HEK293 (cell line): ENCODE results near the gene RIN1.

ENCODE experiments used
- CTCF ChIA-PET: fragments of 350-600 bp; formaldehyde crosslinking; extraction: SDS; loops from one replicate; lab custom pipeline; 2021; ENCODE audit warnings: antibody characterized with exemption; lab: Yijun Ruan, JAX
- POLR2A ChIA-PET: fragments of 300-600 bp; formaldehyde crosslinking; extraction: SDS; loops from one replicate; lab custom pipeline; 2020; ENCODE audit warnings: antibody characterized with exemption, inconsistent platforms; lab: Yijun Ruan, JAX
- H3K27ac ChIP-seq: fragments of 200-500 bp; sonication (Bioruptor generic); 2 replicates; pipeline ENCODE4 v1.5.1; 2014; ENCODE audit warnings: low read depth, low read length, control low read depth, inconsistent platforms; ENCODE audit errors: extremely low read depth
- H3K36me3 ChIP-seq, 2 experiments: fragments of 200-500 bp in 1 of 2; sonication (Bioruptor generic) in 1 of 2; 1 replicate in 1 of 2; 2 replicates in 1 of 2; pipeline ENCODE4 v1.5.1; 2014 to 2017; ENCODE audit warnings: inconsistent platforms in 2 of 2, low read length in 2 of 2; ENCODE audit not compliant: control insufficient read depth in 2 of 2, insufficient read depth in 1 of 2
- H3K4me1 ChIP-seq: fragments of 200-500 bp; sonication (Bioruptor generic); 2 replicates; pipeline ENCODE4 v1.5.1; 2014; ENCODE audit warnings: mild to moderate bottlenecking, low read length, inconsistent platforms; ENCODE audit not compliant: control insufficient read depth, insufficient read depth
- H3K4me3 ChIP-seq: 2 replicates; pipeline ENCODE4 v1.5.1; 2011; ENCODE audit warnings: low read depth, mild to moderate bottlenecking, control low read depth, low read length, moderate library complexity
- H3K9me3 ChIP-seq: fragments of 200-500 bp; sonication (Bioruptor generic); 2 replicates; pipeline ENCODE4 v1.5.1; 2014; ENCODE audit warnings: low read depth, low read length, inconsistent platforms; ENCODE audit not compliant: control insufficient read depth, insufficient read depth
- HOXA7 ChIP-seq: sonication (generic); formaldehyde crosslinking; IDR thresholded peaks from 2 replicates; pipeline ENCODE4 v1.8.1; 2022; ENCODE audit warnings: missing genetic modification reagents, borderline replicate concordance
- PBX3 ChIP-seq: sonication (generic); formaldehyde crosslinking; IDR thresholded peaks from 2 replicates; pipeline ENCODE4 v1.8.1; 2022; ENCODE audit warnings: mild to moderate bottlenecking, moderate library complexity, missing genetic modification reagents
- PRDM6 ChIP-seq: fragments of 450-650 bp; formaldehyde crosslinking; IDR thresholded peaks from 2 replicates; pipeline ENCODE4 v1.5.1; 2017; ENCODE audit warnings: missing biosample characterization, missing genetic modification characterization
- SALL2 ChIP-seq: fragments of 450-650 bp; formaldehyde crosslinking; IDR thresholded peaks from 2 replicates; pipeline ENCODE4 v1.5.0; 2017; ENCODE audit warnings: missing biosample characterization, mild to moderate bottlenecking, missing genetic modification characterization, borderline replicate concordance
- SCRT1 ChIP-seq: fragments of 450-650 bp; formaldehyde crosslinking; IDR thresholded peaks from 2 replicates; pipeline ENCODE4 v1.5.1; 2016; ENCODE audit warnings: missing biosample characterization, missing genetic modification characterization, borderline replicate concordance
- SCRT2 ChIP-seq: fragments of 450-650 bp; formaldehyde crosslinking; IDR thresholded peaks from 2 replicates; pipeline ENCODE4 v1.5.1; 2016; ENCODE audit warnings: missing biosample characterization, missing genetic modification characterization
- ZNF19 ChIP-seq: fragments of 450-650 bp; formaldehyde crosslinking; IDR thresholded peaks from 2 replicates; pipeline ENCODE4; 2016; ENCODE audit warnings: missing biosample characterization, missing genetic modification characterization, low read depth
- ZNF202 ChIP-seq: fragments of 450-650 bp; formaldehyde crosslinking; IDR thresholded peaks from 2 replicates; pipeline ENCODE4 v1.5.1; 2016; ENCODE audit warnings: missing biosample characterization, missing genetic modification characterization, borderline replicate concordance
- ZNF274 ChIP-seq, 2 experiments: fragments of 200-500 bp in 1 of 2; fragments of 450-650 bp in 1 of 2; sonication (Bioruptor generic) in 1 of 2; formaldehyde crosslinking in 1 of 2; IDR thresholded peaks; 2 replicates each; pipeline versions ENCODE4 v1.5.1 to v1.6.1; 2014 to 2016; ENCODE audit warnings: borderline replicate concordance in 1 of 2, inconsistent platforms in 1 of 2, low read length in 1 of 2, missing biosample characterization in 1 of 2, missing genetic modification characterization in 1 of 2
- ZNF423 ChIP-seq: fragments of 450-650 bp; formaldehyde crosslinking; IDR thresholded peaks from 2 replicates; pipeline ENCODE4 v1.5.1; 2016; ENCODE audit warnings: missing biosample characterization, missing genetic modification characterization
- ZNF48 ChIP-seq: fragments of 450-650 bp; formaldehyde crosslinking; IDR thresholded peaks from 2 replicates; pipeline ENCODE4 v1.5.1; 2016; ENCODE audit warnings: missing biosample characterization, missing genetic modification characterization
- ZNF555 ChIP-seq: fragments of 450-650 bp; formaldehyde crosslinking; conservative IDR thresholded peaks from 2 replicates; pipeline ENCODE4 v1.5.1; 2017; ENCODE audit warnings: missing biosample characterization, mild to moderate bottlenecking, missing genetic modification characterization, inconsistent platforms
- ZNF571 ChIP-seq: fragments of 450-650 bp; formaldehyde crosslinking; IDR thresholded peaks from 2 replicates; pipeline ENCODE4 v1.5.0; 2017; ENCODE audit warnings: missing biosample characterization, missing genetic modification characterization
- ZNF585B ChIP-seq: fragments of 450-650 bp; formaldehyde crosslinking; IDR thresholded peaks from 2 replicates; pipeline ENCODE4 v1.5.1; 2016; ENCODE audit warnings: missing biosample characterization, missing genetic modification characterization
- ZNF621 ChIP-seq: fragments of 450-650 bp; formaldehyde crosslinking; IDR thresholded peaks from 2 replicates; pipeline ENCODE4 v1.5.1; 2017; ENCODE audit warnings: missing biosample characterization, missing genetic modification characterization
- ZNF624 ChIP-seq: fragments of 450-650 bp; formaldehyde crosslinking; IDR thresholded peaks from 2 replicates; pipeline ENCODE4 v1.5.1; 2017; ENCODE audit warnings: missing biosample characterization, missing genetic modification characterization
- ZNF654 ChIP-seq: fragments of 450-650 bp; formaldehyde crosslinking; IDR thresholded peaks from 2 replicates; pipeline ENCODE4 v1.5.1; 2016; ENCODE audit warnings: low read depth, missing biosample characterization, missing genetic modification characterization
- ZNF837 ChIP-seq: fragments of 450-650 bp; formaldehyde crosslinking; IDR thresholded peaks from 2 replicates; pipeline ENCODE4 v1.5.1; 2016; ENCODE audit warnings: missing biosample characterization, missing genetic modification characterization
- ZNF843 ChIP-seq: fragments of 450-650 bp; formaldehyde crosslinking; IDR thresholded peaks from 2 replicates; pipeline ENCODE4 v1.5.1; 2016; ENCODE audit warnings: missing biosample characterization, missing genetic modification characterization
- ZSCAN16 ChIP-seq: fragments of 450-650 bp; formaldehyde crosslinking; IDR thresholded peaks from 2 replicates; pipeline ENCODE4 v1.5.1; 2016; ENCODE audit warnings: missing biosample characterization, missing genetic modification characterization
- ZSCAN4 ChIP-seq: fragments of 450-650 bp; formaldehyde crosslinking; IDR thresholded peaks from 2 replicates; pipeline ENCODE4 v1.5.1; 2017; ENCODE audit warnings: missing biosample characterization, missing genetic modification characterization
- TF ChIP-seq, protein P1 (sequence below): fragments of 450-650 bp; formaldehyde crosslinking; optimal IDR thresholded peaks from 2 replicates; pipeline ENCODE3; 2016; ENCODE audit warnings: missing biosample characterization, mild to moderate bottlenecking, missing genetic modification characterization

The RIN1 gene

GRCh38 chr11:66325263-66325671 lies 11.0 kb downstream of the RIN1 start:
- no peak for TF ChIP-seq ZNF571
- 0 out of 2 replicates have a peak, but pooled peaks have one; percentile 22 for TF ChIP-seq SCRT1 (tag by site-specific recombination)
- TF ChIP-seq ZNF423 (tag by site-specific recombination) = no peak
- no peak for TF ChIP-seq SCRT2
- TF ChIP-seq ZNF48 (tag by site-specific recombination) = no peak
- no peak for TF ChIP-seq ZNF843 (tag by site-specific recombination)
- no peak for TF ChIP-seq ZNF621 (tag by site-specific recombination)
- TF ChIP-seq ZNF555 (tag by site-specific recombination) = no peak
- TF ChIP-seq, protein P1, sequence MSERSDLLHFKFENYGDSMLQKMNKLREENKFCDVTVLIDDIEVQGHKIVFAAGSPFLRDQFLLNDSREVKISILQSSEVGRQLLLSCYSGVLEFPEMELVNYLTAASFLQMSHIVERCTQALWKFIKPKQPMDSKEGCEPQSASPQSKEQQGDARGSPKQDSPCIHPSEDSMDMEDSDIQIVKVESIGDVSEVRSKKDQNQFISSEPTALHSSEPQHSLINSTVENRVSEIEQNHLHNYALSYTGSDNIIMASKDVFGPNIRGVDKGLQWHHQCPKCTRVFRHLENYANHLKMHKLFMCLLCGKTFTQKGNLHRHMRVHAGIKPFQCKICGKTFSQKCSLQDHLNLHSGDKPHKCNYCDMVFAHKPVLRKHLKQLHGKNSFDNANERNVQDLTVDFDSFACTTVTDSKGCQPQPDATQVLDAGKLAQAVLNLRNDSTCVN (tag by site-specific recombination) = peak; percentile 24
- TF ChIP-seq ZSCAN4 (tag by site-specific recombination) = peak; percentile 84
- TF ChIP-seq HOXA7 (CRISPR knock-in tag) = no peak
- no peak for TF ChIP-seq PBX3 (CRISPR knock-in tag)
- no peak for TF ChIP-seq ZSCAN16
- no peak for TF ChIP-seq ZNF202
- TF ChIP-seq PRDM6 (tag by site-specific recombination) = no peak
- TF ChIP-seq ZNF837 (tag by site-specific recombination) = no peak
- no peak for TF ChIP-seq ZNF19 (tag by site-specific recombination)
- TF ChIP-seq, all 188 proteins: peak for 3
- Histone ChIP-seq H3K4me1 (no peaks in the 10 kb centered on the region), H3K36me3 (no peaks in the 10 kb centered on the region), H3K9me3 (no peaks in the 10 kb centered on the region), H3K27ac (no peak overlapping the region), H3K4me3 (no peak overlapping the region)
- ChIA-PET CTCF (interaction anchor here (1.4 to 2.7 kb wide), 2 partner anchors 13 to 16 kb away, joined by 3 to 19 read pairs; no protein-coding TSS in a partner anchor), POLR2A (no interaction called here)

GRCh38 chr11:66324664-66325063 lies 11.6 kb downstream of the RIN1 start:
- H3K4me3 ChIP-seq = no peak overlapping the region
- CTCF ChIA-PET = interaction anchor here (1.4 to 2.7 kb wide), 2 partner anchors 13 to 15 kb away, joined by 3 to 19 read pairs; no protein-coding TSS in a partner anchor
- POLR2A ChIA-PET = no interaction called here
- H3K36me3 ChIP-seq = no peaks in the 10 kb centered on the region
- TF ChIP-seq ZNF654 (tag by site-specific recombination) = no peak
- TF ChIP-seq ZNF624 = no peak
- TF ChIP-seq SALL2 = no peak
- TF ChIP-seq ZNF585B (tag by site-specific recombination) = no peak
- no peak for TF ChIP-seq ZNF274 (IDR thresholded peaks at IDR 0.05; ENCODE audit: low read length)
- no peak for TF ChIP-seq ZNF274 (tag by site-specific recombination; IDR thresholded peaks at IDR 0.05; ENCODE audit: borderline replicate concordance)
- no peak for TF ChIP-seq SCRT2
- H3K4me1 ChIP-seq = no peaks in the 10 kb centered on the region
- H3K9me3 ChIP-seq = no peaks in the 10 kb centered on the region
- H3K27ac ChIP-seq = no peak overlapping the region
